Upper lobe of left lung (tissue), 6 donors: ENCODE results near the gene PDXP. TPM values are rescaled to one million over a fixed set of nuclear protein-coding genes. Genes with fewer than 3 reads are reported as not detected.

ENCODE experiments used
- ATAC-seq, 2 donors: fragments of 200-7000 bp; cut with Tn5 transposase; one replicate each; pipeline ENCODE4 v1.9.1; 2022; ENCODE audit warnings: mild to moderate bottlenecking in 2 of 2, moderate library complexity in 2 of 2; ENCODE audit not compliant: low FRiP score in 2 of 2
- DNase-seq, 2 donors: peaks; one replicate each; pipeline ENCODE4 v3.0.0-alpha.2; 2019 to 2020
- H3K27ac ChIP-seq, 4 donors: fragments of 200-600 bp; sonication (generic); one replicate each; pipeline ENCODE4 v1.5.1; 2016 to 2019
- H3K27me3 ChIP-seq, 4 donors: fragments of 200-600 bp; sonication (generic); one replicate each; pipeline ENCODE4 v1.5.1; 2017 to 2019
- H3K36me3 ChIP-seq, 4 donors: fragments of 200-600 bp; sonication (generic); one replicate each; pipeline ENCODE4 v1.5.1; 2016 to 2019
- H3K4me1 ChIP-seq, 4 donors: fragments of 200-600 bp; sonication (generic); one replicate each; pipeline ENCODE4 v1.5.1; 2018 to 2019
- H3K4me3 ChIP-seq, 4 donors: fragments of 200-600 bp; sonication (generic); one replicate each; pipeline ENCODE4 v1.5.1; 2017 to 2019; ENCODE audit warnings: mild to moderate bottlenecking in 2 of 4, moderate library complexity in 1 of 4
- H3K9me3 ChIP-seq, 4 donors: fragments of 200-600 bp; sonication (generic); one replicate each; pipeline ENCODE4 v1.5.1; 2018 to 2019
- CTCF ChIP-seq, 6 experiments: fragments of 450-650 bp in 4 of 6; fragments of 200-600 bp in 2 of 6; sonication (generic) in 2 of 6; IDR thresholded peaks; one replicate each; pipeline ENCODE4 v1.5.1; 2016 to 2019; ENCODE audit warnings: antibody characterized with exemption in 6 of 6
- EP300 ChIP-seq, 4 donors: sonication (generic); formaldehyde crosslinking; IDR thresholded peaks; one replicate each; pipeline ENCODE4 v1.5.1; 2017; ENCODE audit warnings: antibody characterized with exemption in 4 of 4, control low read depth in 2 of 4
- POLR2A ChIP-seq, 4 donors: fragments of 450-650 bp; IDR thresholded peaks; one replicate each; pipeline ENCODE4 v1.5.1; 2016 to 2017; ENCODE audit warnings: antibody characterized with exemption in 4 of 4, mild to moderate bottlenecking in 2 of 4
- POLR2AphosphoS5 ChIP-seq, 2 donors: sonication (generic); formaldehyde crosslinking; IDR thresholded peaks; one replicate each; pipeline ENCODE4 v1.5.1; 2017; ENCODE audit warnings: antibody characterized with exemption in 2 of 2
- WGBS, 2 donors: methylation state at CpG; one replicate each; pipeline ENCODE4 v1.1.5; 2017 to 2018; 5-methylcytosine and 5-hydroxymethylcytosine counted together
- total RNA-seq, 6 donors: library from RNA; depleted of rRNA in 4 of 6; stranded (reverse); fragments of >200 nt in 4 of 6; gene quantifications; one replicate each; pipeline versions ENCODE4 v1.1.0 to v1.2.1, GENCODE V29; 2016 to 2021
- donor health status: DM: no; HTN: no; CAD: no; lungs with moderate emphysema.
- donor health status: DM: no; HTN: yes; CAD: no; lungs with severe emphysema.

The PDXP gene
- total RNA-seq, 6 donors from 2014 or later: 2.1 to 11.1 (median 8.7) TPM

- Histone ChIP-seq H3K27ac (peak overlapping the region in 1 of 4 donors; percentile 61), H3K9me3 (no peaks in the 10 kb centered on the region), H3K4me1 (peaks cover 30 to 44% (median 33%) of the 10 kb centered on the region in 4 donors), H3K4me3 (peak overlapping the region in 2 of 4 donors; percentile 74 to 83), H3K27me3 (no peaks in the 10 kb centered on the region), H3K36me3 (no peaks in the 10 kb centered on the region)
- 83 to 84% methylated on average over 14 of the region's 14 CpGs for whole genome bisulfite sequencing, 2 donors
- TF ChIP-seq POLR2A (IDR thresholded peaks at IDR 0.05) (no peak), EP300 (IDR thresholded peaks at IDR 0.05) (no peak), POLR2AphosphoS5 (IDR thresholded peaks at IDR 0.05) (no peak), CTCF (IDR thresholded peaks at IDR 0.05) (no peak)
- ATAC-seq: no peak
- no peak for DNase-seq
These were observed 1.6 kb downstream of the PDXP start for GRCh38 chr22:37659897-37660708.

- no peak for TF ChIP-seq POLR2A (IDR thresholded peaks at IDR 0.05)
- TF ChIP-seq POLR2AphosphoS5 (IDR thresholded peaks at IDR 0.05): no peak
- TF ChIP-seq CTCF (IDR thresholded peaks at IDR 0.05): no peak
- TF ChIP-seq EP300 (IDR thresholded peaks at IDR 0.05): no peak
- peaks cover 0 to 5% (median 1%) of the 10 kb centered on the region in 4 donors for H3K36me3 ChIP-seq
- DNase-seq (no peak), ATAC-seq (no peak)
- H3K4me3 ChIP-seq: no peak overlapping the region
- H3K27ac ChIP-seq: peak overlapping the region in 2 of 4 donors; percentile 4 to 61
- WGBS, 2 donors: 83% methylated on average over 2 of the region's 2 CpGs; no CpG with 5 or more reads in 1 of the 2 donors
- H3K27me3 ChIP-seq: no peaks in the 10 kb centered on the region
- H3K9me3 ChIP-seq: no peaks in the 10 kb centered on the region
- peaks cover 30 to 44% (median 33%) of the 10 kb centered on the region in 4 donors for H3K4me1 ChIP-seq
These were observed 2.2 kb downstream of the PDXP start for GRCh38 chr22:37660709-37661045.

GRCh38 chr22:37661160-37661924, 2.8 kb downstream of the PDXP start:
- H3K4me3 ChIP-seq: no peak overlapping the region
- no peak for DNase-seq
- H3K9me3 ChIP-seq: no peaks in the 10 kb centered on the region
- WGBS, 2 donors: 63 to 65% methylated on average over 11 to 12 of the region's 12 CpGs
- peaks cover 30 to 44% (median 33%) of the 10 kb centered on the region in 4 donors for H3K4me1 ChIP-seq
- H3K27me3 ChIP-seq: no peaks in the 10 kb centered on the region
- TF ChIP-seq CTCF (IDR thresholded peaks at IDR 0.05) (peak in 5 of 6 experiments; percentile 28 to 49 (median 35)), EP300 (IDR thresholded peaks at IDR 0.05) (no peak)
- H3K27ac ChIP-seq: peak overlapping the region in 3 of 4 donors; percentile 48 to 68 (median 61)
- H3K36me3 ChIP-seq: peaks cover 0 to 10% (median 3%) of the 10 kb centered on the region in 4 donors
- peak in 1 of 2 donors; percentile 16 for ATAC-seq

GRCh38 chr22:37662039-37662438, 3.5 kb downstream of the PDXP start:
- Histone ChIP-seq H3K9me3 (no peaks in the 10 kb centered on the region), H3K36me3 (peaks cover 0 to 12% (median 3%) of the 10 kb centered on the region in 4 donors), H3K27ac (peak overlapping the region in 3 of 4 donors; percentile 48 to 68 (median 61)), H3K4me3 (no peak overlapping the region), H3K27me3 (no peaks in the 10 kb centered on the region), H3K4me1 (peaks cover 30 to 44% (median 33%) of the 10 kb centered on the region in 4 donors)
- 78 to 89% methylated on average over 5 of the region's 5 CpGs for WGBS, 2 donors
- no peak for ATAC-seq
- TF ChIP-seq EP300 (IDR thresholded peaks at IDR 0.05): no peak
- TF ChIP-seq POLR2A (IDR thresholded peaks at IDR 0.05): no peak
- no peak for TF ChIP-seq CTCF (IDR thresholded peaks at IDR 0.05)
- TF ChIP-seq POLR2AphosphoS5 (IDR thresholded peaks at IDR 0.05): no peak
- peak in 1 of 2 donors; percentile 38 for DNase-seq
